Aorta (tissue), 5 donors: Measurements from ENCODE around the gene MBOAT7. TPM values are rescaled to one million over a fixed set of nuclear protein-coding genes. Genes with fewer than 3 reads are reported as not detected.
"Not testable (repeated sequence)": the region's sequence is repeated elsewhere in the genome, so short reads cannot be mapped to it uniquely, and the experiment has no call there.

Experiments
- ATAC-seq: fragments of 200-7000 bp; cut with Tn5 transposase; one replicate; pipeline ENCODE4 v1.9.1; 2022; ENCODE audit warnings: moderate library complexity; ENCODE audit not compliant: low FRiP score
- DNase-seq, 2 donors: peaks; one replicate each; pipeline ENCODE4 v3.0.0-alpha.2; 2020
- H3K27ac ChIP-seq, 2 donors: one replicate each; pipeline ENCODE4 v1.5.1; 2013; ENCODE audit warnings: low read length in 2 of 2, mild to moderate bottlenecking in 2 of 2, moderate library complexity in 2 of 2, control low read depth in 1 of 2, inconsistent platforms in 1 of 2, low read depth in 1 of 2
- H3K27me3 ChIP-seq, 2 donors: one replicate each; pipeline ENCODE4 v1.6.1; 2013; ENCODE audit warnings: control low read depth in 1 of 2, low read length in 1 of 2, mild to moderate bottlenecking in 1 of 2, moderate library complexity in 1 of 2; ENCODE audit not compliant: insufficient read depth in 2 of 2, control insufficient read depth in 1 of 2
- H3K36me3 ChIP-seq, 2 donors: one replicate each; pipeline ENCODE4 v1.6.1; 2013; ENCODE audit warnings: control low read depth in 1 of 2, low read length in 1 of 2, mild to moderate bottlenecking in 1 of 2; ENCODE audit not compliant: insufficient read depth in 2 of 2, control insufficient read depth in 1 of 2
- H3K4me1 ChIP-seq, 2 donors: one replicate each; pipeline ENCODE4 v1.6.1; 2013; ENCODE audit warnings: low read length in 2 of 2, control low read depth in 1 of 2, mild to moderate bottlenecking in 1 of 2, moderate library complexity in 1 of 2; ENCODE audit not compliant: insufficient read depth in 2 of 2, control insufficient read depth in 1 of 2
- H3K4me3 ChIP-seq, 2 donors: one replicate each; pipeline ENCODE4 v1.5.1; 2013; ENCODE audit warnings: low read length in 2 of 2, control low read depth in 1 of 2, mild to moderate bottlenecking in 1 of 2
- H3K9me3 ChIP-seq: one replicate; pipeline ENCODE4 v1.6.1; 2013; ENCODE audit warnings: mild to moderate bottlenecking, low read length; ENCODE audit not compliant: control insufficient read depth
- WGBS, 2 donors: extraction: QIAGEN DNeasy Blood & Tissue Kit; methylation state at CpG; one replicate each; pipeline ENCODE4 v1.1.7; 2013; 5-methylcytosine and 5-hydroxymethylcytosine counted together
- intact Hi-C, 2 donors: fragments of 100-400 bp; cut with DNase I; formaldehyde crosslinking; loops; one replicate each; pipeline versions ENCODE4 v1.14.2 to v1.15.0; 2022
- long read RNA-seq, 2 donors: library from polyadenylated mRNA; unstranded; transcript quantifications; one replicate each; pipeline ENCODE4 v2.0.0, GENCODE V29; 2020 to 2021
- polyA plus RNA-seq, 2 donors: library from polyadenylated mRNA; stranded (reverse); fragments of 200-250 nt; gene quantifications; one replicate each; pipeline ENCODE4 v1.2.3, GENCODE V29; 2013
- total RNA-seq, 2 donors: library from RNA; stranded (reverse); fragmentation: NEBNext Ultra II Directional; extraction: Animal tissue kit (Norgen Biotek cat#: 25700); gene quantifications; one replicate each; pipeline ENCODE4 v1.2.1, GENCODE V29; 2021
- donor health status: healthy with polysubstance abuse.
- donor health status: Bipolar disorder and iron deficiency.
- donor health status: DM: no; HTN: no; CAD: no.
- donor health status: DM: no; HTN: no; CAD: no.
- donor health status: DM: yes; HTN: yes; CAD: no.

MBOAT7 gene
- total RNA-seq (10 to 100 TPM; 31.3 to 40.7 TPM), polyA plus RNA-seq (10 to 100 TPM; 11.9 to 22.0 TPM)
- long read RNA-seq, donor 1, transcript MBOAT7-212 (2 exons, 3,039 nt) = major isoform, 17 of 63 reads
- long read RNA-seq, donor 1, transcript MBOAT7-201 (8 exons, 2,529 nt) = minor isoform, 6 of 63 reads
- long read RNA-seq, donor 1, partial matches to known transcripts = 26 of 63 reads
- long read RNA-seq, donor 1, other reads (novel, unspliced or antisense) = 14 of 63 reads
- long read RNA-seq, donor 2, transcript MBOAT7-201 (8 exons, 2,529 nt) = major isoform, 11 of 44 reads
- long read RNA-seq, donor 2, transcript MBOAT7-212 (2 exons, 3,039 nt) = minor isoform, 5 of 44 reads
- long read RNA-seq, donor 2, partial matches to known transcripts = 25 of 44 reads
- long read RNA-seq, donor 2, other reads (novel, unspliced or antisense) = 3 of 44 reads

DNA sequence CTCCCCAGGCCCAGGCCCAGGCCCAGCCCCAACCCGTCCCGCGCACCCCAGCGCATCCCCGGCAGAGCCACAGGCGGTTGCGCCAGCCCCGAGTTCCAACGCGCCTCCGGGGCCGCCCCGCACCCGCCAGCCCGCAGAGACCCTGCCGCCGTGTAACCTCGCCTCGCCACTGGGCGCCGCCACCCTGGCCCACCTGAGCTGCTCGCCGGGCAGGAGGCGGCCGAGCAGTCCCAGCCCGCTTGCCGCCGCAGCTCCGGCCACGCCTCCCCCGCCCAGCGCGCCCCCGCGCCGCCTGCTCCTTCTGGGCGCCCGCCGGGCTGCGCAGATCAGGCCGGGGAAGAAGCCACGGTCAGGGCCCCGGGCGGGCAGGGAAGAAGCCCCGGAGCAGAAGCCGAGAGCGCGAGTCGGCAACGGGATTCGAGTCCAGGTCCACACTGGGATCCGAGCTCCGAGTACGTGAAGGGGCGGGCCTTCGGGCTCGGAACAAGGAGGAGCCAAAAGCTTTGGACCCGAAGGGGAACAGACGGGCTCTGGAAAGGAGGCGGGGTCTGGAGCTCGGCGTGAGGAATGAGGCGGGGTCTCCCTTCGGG lies at the start of gene MBOAT7:
Gene MBOAT7, minus strand, starts transcription at position 436 of the 590 bp plus-strand sequence. CDS start 1,072 bp downstream, outside the sequence.
- intact Hi-C loops = no loop called here
- Histone ChIP-seq H3K27me3 (no peaks in the 10 kb centered on the region), H3K36me3 (no peaks in the 10 kb centered on the region), H3K4me1 (no peaks in the 10 kb centered on the region), H3K27ac (peak within 1 kb of the TSS; percentile 47 to 94), H3K9me3 (no peaks in the 10 kb centered on the region), H3K4me3 (peak within 1 kb of the TSS; percentile 43 to 81)
- WGBS, 2 donors = 1% methylated on average over 35 to 64 of the region's 64 CpGs
- DNase-seq (no peak), ATAC-seq (peak; percentile 4)

- WGBS, 2 donors = 5 to 61% methylated on average over 5 of the region's 5 CpGs
- DNase-seq = no peak
- Histone ChIP-seq H3K4me3 (no peak overlapping the region), H3K9me3 (no peaks in the 10 kb centered on the region), H3K27me3 (no peaks in the 10 kb centered on the region), H3K36me3 (no peaks in the 10 kb centered on the region), H3K4me1 (no peaks in the 10 kb centered on the region), H3K27ac (no peak overlapping the region)
- ATAC-seq = no peak
- intact Hi-C loops = no loop called here
These were observed 44.6 kb upstream of the MBOAT7 start for GRCh38 chr19:54233941-54234340.

GRCh38 chr19:54231077-54231931 lies 41.9 kb upstream of the MBOAT7 start:
- Histone ChIP-seq H3K4me1 (no peaks in the 10 kb centered on the region), H3K9me3 (no peaks in the 10 kb centered on the region), H3K36me3 (no peaks in the 10 kb centered on the region), H3K27ac (no peak overlapping the region), H3K4me3 (no peak overlapping the region), H3K27me3 (no peaks in the 10 kb centered on the region)
- intact Hi-C loops = loop anchor here (1.0 to 2.0 kb wide), 2 partner anchors 62 to 63 kb away; no protein-coding TSS in a partner anchor
- WGBS, 2 donors = 18 to 19% methylated on average over 21 of the region's 21 CpGs
- ATAC-seq = peak; percentile 93
- peak; percentile 90 to 98 for DNase-seq

DNA sequence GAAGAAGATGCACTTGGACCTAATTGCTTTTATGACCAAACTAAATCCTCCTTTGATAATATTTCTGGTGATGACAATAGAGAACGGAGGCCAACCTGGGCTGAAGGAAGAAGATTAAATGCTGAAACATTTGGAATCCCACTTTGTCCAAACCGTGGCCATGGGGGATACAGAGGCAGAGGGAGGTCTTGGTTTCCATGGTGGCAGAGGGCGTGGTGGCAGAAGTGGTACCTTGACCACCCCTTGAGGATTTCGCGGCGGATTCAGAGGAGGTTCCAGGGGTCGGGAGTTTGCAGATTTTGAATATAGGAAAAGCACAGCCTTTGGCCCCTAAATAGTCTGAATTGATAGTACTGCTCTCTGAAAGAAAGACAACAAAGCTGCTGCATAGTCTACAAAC lies 40.7 kb upstream of the MBOAT7 start:
- Histone ChIP-seq H3K4me3 (no peak overlapping the region), H3K4me1 (no peaks in the 10 kb centered on the region), H3K27ac (no peak overlapping the region), H3K27me3 (no peaks in the 10 kb centered on the region), H3K9me3 (no peaks in the 10 kb centered on the region), H3K36me3 (no peaks in the 10 kb centered on the region)
- WGBS, 2 donors = 85 to 92% methylated on average over 7 of the region's 7 CpGs
- intact Hi-C loops = loop anchor here in 1 of 2 donors (2.0 kb wide), 1 partner anchor 61 kb away; no protein-coding TSS in a partner anchor
- ATAC-seq = no peak
- no peak for DNase-seq

GRCh38 chr19:54229146-54229545 lies 39.8 kb upstream of the MBOAT7 start:
- 89 to 90% methylated on average over 8 of the region's 8 CpGs for WGBS, 2 donors
- Histone ChIP-seq H3K27me3 (no peaks in the 10 kb centered on the region), H3K27ac (no peak overlapping the region), H3K9me3 (no peaks in the 10 kb centered on the region), H3K4me1 (no peaks in the 10 kb centered on the region), H3K4me3 (no peak overlapping the region), H3K36me3 (no peaks in the 10 kb centered on the region)
- no peak for DNase-seq
- ATAC-seq = no peak
- intact Hi-C loops = no loop called here

DNA sequence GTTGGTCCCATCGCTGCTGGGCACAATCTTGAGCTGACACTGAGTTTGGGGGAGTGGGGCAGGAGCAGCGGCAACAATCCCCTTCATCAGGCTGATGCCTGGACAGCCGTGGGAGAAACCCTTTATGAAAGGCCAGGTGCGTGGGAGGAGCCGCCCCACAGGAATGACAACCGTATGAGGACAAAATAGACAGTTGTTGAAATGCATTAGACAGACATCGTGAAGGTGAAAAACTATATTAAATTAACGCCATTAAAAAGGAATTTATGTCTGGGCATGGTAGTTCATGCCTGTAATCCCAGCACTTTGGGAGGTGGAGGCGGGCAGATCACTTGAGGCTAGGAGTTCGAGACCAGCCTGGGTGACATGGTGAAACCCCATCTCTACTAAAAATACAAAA lies 35.2 kb upstream of the MBOAT7 start:
- intact Hi-C loops, DNase-seq, ATAC-seq, H3K27ac ChIP-seq, H3K36me3 ChIP-seq, H3K4me3 ChIP-seq, H3K4me1 ChIP-seq, H3K27me3 ChIP-seq, H3K9me3 ChIP-seq: not testable (repeated sequence)
- WGBS, 2 donors = 78 to 81% methylated on average over 10 of the region's 10 CpGs

GRCh38 chr19:54223937-54224281 lies 34.5 kb upstream of the MBOAT7 start:
- not testable (repeated sequence) for H3K27me3 ChIP-seq, H3K4me3 ChIP-seq, H3K27ac ChIP-seq, H3K4me1 ChIP-seq, DNase-seq, H3K36me3 ChIP-seq, H3K9me3 ChIP-seq
- WGBS, 2 donors = 40 to 45% methylated on average over 5 of the region's 5 CpGs
- ATAC-seq = peak; percentile 54
- intact Hi-C loops = loop anchor here in 1 of 2 donors (2.0 kb wide), 1 partner anchor 15 kb away; no protein-coding TSS in a partner anchor

GRCh38 chr19:54223277-54223936 lies 34.0 kb upstream of the MBOAT7 start:
- peak in 1 of 2 donors; percentile 41 for DNase-seq
- intact Hi-C loops = loop anchor here in 1 of 2 donors (2.0 kb wide), 1 partner anchor 15 kb away; no protein-coding TSS in a partner anchor
- 25 to 28% methylated on average over 14 of the region's 14 CpGs for WGBS, 2 donors

More at GRCh38 chr19:54223277-54223936, 34.0 kb upstream of the MBOAT7 start:
- H3K9me3 ChIP-seq, H3K36me3 ChIP-seq, H3K4me3 ChIP-seq, H3K27me3 ChIP-seq, H3K27ac ChIP-seq, H3K4me1 ChIP-seq: not testable (repeated sequence)
- ATAC-seq = peak; percentile 61
